Measurements from ENCODE around the gene TMC6.

DNA sequence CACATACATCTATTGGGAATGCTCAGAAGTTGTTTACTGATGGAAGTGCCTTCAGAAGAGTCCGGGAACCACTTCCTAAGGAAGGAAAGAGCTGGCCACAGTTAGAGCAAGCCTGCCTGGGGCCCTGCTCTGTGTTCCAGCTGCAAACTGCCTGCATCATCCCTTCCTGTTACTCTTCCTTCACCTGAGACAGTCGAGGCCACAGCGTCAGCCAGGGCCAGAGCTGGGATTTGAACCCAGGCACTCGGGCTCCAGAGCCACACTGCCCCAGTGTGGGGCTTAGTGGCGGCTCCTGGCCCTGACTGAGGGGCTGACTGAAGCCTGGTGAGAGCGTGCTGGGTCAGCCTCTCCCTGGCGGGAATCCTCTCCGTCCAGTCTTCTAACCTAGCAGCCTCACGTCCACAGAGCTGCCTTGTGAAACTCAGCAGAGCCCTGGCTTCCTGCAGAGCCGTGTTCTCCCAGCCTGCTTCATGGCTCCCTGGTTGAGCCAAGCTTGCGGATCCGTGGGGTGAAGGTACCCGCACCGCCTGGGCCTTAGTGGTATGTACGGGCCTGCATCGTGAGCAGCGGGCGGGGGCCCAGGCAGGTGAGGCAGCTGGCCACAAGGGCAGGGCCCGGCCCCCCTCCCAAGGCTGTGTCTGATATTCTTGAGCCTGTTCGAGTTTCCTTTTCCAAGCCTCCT is 13.0 kb upstream of the TMC6 start:
- TF ChIP-seq, protein P1, sequence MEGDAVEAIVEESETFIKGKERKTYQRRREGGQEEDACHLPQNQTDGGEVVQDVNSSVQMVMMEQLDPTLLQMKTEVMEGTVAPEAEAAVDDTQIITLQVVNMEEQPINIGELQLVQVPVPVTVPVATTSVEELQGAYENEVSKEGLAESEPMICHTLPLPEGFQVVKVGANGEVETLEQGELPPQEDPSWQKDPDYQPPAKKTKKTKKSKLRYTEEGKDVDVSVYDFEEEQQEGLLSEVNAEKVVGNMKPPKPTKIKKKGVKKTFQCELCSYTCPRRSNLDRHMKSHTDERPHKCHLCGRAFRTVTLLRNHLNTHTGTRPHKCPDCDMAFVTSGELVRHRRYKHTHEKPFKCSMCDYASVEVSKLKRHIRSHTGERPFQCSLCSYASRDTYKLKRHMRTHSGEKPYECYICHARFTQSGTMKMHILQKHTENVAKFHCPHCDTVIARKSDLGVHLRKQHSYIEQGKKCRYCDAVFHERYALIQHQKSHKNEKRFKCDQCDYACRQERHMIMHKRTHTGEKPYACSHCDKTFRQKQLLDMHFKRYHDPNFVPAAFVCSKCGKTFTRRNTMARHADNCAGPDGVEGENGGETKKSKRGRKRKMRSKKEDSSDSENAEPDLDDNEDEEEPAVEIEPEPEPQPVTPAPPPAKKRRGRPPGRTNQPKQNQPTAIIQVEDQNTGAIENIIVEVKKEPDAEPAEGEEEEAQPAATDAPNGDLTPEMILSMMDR (conservative IDR thresholded peaks at IDR 0.05; ENCODE audit: low read depth in 2 of 2) = no peak
- TF ChIP-seq, protein P2, sequence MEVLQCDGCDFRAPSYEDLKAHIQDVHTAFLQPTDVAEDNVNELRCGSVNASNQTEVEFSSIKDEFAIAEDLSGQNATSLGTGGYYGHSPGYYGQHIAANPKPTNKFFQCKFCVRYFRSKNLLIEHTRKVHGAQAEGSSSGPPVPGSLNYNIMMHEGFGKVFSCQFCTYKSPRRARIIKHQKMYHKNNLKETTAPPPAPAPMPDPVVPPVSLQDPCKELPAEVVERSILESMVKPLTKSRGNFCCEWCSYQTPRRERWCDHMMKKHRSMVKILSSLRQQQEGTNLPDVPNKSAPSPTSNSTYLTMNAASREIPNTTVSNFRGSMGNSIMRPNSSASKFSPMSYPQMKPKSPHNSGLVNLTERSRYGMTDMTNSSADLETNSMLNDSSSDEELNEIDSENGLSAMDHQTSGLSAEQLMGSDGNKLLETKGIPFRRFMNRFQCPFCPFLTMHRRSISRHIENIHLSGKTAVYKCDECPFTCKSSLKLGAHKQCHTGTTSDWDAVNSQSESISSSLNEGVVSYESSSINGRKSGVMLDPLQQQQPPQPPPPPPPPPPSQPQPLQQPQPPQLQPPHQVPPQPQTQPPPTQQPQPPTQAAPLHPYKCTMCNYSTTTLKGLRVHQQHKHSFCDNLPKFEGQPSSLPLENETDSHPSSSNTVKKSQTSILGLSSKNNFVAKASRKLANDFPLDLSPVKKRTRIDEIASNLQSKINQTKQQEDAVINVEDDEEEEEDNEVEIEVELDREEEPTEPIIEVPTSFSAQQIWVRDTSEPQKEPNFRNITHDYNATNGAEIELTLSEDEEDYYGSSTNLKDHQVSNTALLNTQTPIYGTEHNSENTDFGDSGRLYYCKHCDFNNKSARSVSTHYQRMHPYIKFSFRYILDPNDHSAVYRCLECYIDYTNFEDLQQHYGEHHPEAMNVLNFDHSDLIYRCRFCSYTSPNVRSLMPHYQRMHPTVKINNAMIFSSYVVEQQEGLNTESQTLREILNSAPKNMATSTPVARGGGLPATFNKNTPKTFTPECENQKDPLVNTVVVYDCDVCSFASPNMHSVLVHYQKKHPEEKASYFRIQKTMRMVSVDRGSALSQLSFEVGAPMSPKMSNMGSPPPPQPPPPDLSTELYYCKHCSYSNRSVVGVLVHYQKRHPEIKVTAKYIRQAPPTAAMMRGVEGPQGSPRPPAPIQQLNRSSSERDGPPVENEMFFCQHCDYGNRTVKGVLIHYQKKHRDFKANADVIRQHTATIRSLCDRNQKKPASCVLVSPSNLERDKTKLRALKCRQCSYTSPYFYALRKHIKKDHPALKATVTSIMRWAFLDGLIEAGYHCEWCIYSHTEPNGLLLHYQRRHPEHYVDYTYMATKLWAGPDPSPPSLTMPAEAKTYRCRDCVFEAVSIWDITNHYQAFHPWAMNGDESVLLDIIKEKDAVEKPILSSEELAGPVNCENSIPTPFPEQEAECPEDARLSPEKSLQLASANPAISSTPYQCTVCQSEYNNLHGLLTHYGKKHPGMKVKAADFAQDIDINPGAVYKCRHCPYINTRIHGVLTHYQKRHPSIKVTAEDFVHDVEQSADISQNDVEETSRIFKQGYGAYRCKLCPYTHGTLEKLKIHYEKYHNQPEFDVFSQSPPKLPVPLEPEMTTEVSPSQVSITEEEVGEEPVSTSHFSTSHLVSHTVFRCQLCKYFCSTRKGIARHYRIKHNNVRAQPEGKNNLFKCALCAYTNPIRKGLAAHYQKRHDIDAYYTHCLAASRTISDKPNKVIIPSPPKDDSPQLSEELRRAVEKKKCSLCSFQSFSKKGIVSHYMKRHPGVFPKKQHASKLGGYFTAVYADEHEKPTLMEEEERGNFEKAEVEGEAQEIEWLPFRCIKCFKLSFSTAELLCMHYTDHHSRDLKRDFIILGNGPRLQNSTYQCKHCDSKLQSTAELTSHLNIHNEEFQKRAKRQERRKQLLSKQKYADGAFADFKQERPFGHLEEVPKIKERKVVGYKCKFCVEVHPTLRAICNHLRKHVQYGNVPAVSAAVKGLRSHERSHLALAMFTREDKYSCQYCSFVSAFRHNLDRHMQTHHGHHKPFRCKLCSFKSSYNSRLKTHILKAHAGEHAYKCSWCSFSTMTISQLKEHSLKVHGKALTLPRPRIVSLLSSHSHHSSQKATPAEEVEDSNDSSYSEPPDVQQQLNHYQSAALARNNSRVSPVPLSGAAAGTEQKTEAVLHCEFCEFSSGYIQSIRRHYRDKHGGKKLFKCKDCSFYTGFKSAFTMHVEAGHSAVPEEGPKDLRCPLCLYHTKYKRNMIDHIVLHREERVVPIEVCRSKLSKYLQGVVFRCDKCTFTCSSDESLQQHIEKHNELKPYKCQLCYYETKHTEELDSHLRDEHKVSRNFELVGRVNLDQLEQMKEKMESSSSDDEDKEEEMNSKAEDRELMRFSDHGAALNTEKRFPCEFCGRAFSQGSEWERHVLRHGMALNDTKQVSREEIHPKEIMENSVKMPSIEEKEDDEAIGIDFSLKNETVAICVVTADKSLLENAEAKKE (CRISPR knock-in tag; IDR thresholded peaks at IDR 0.05) = no peak
